ENCODE data around the gene TXNRD3. TPM values are rescaled to one million over a fixed set of nuclear protein-coding genes. Genes with fewer than 3 reads are reported as not detected.

TXNRD3 gene
- total RNA-seq (2022; extraction: Qiagen RNA extraction; ENCODE audit: low read depth), result 6.1 to 8.5 TPM (median 6.6 TPM) in 5 replicates

GRCh38 chr3:126654571-126655383 is at the start of gene TXNRD3:
Gene TXNRD3 (minus strand): TSS chr3:126655124.

GRCh38 chr3:126703512-126704493 is 48.9 kb upstream of the TXNRD3 start, which contains the start of gene CHCHD6:
Gene CHCHD6 (plus strand): TSS chr3:126704240. CDS start chr3:126704313, 73 bp downstream.

GRCh38 chr3:126558336-126559071 is 96.4 kb downstream of the TXNRD3 start, which contains the start of gene C3orf22:
Gene C3orf22 (minus strand): TSS chr3:126558932. CDS start chr3:126553390, 5,542 bp downstream.

Other genes starting within 250 kb of the TXNRD3 start
- gene ZXDC, start 179.2 kb downstream of the TXNRD3 start, total RNA-seq (2022; extraction: Qiagen RNA extraction; ENCODE audit: low read depth), result 6.5 to 8.2 TPM (median 7.8 TPM) in 5 replicates
- not detected in 5 replicates for gene UROC1, start 137.4 kb downstream of the TXNRD3 start, total RNA-seq (2022; extraction: Qiagen RNA extraction; ENCODE audit: low read depth)
- 0.42 to 1.1 TPM (median 0.99 TPM) in 5 replicates for gene CHST13, start 131.0 kb downstream of the TXNRD3 start, total RNA-seq (2022; extraction: Qiagen RNA extraction; ENCODE audit: low read depth)
- not detected in 5 replicates for gene C3orf22, start 96.2 kb downstream of the TXNRD3 start, total RNA-seq (2022; extraction: Qiagen RNA extraction; ENCODE audit: low read depth)
- gene CHCHD6, start 49.1 kb upstream of the TXNRD3 start, total RNA-seq (2022; extraction: Qiagen RNA extraction; ENCODE audit: low read depth), result 17.5 to 20.1 TPM (median 18.9 TPM) in 5 replicates

Measured in A549 treated with RU486 at 1 μM for 4 hours (cell line).